Measurements from ENCODE around the gene SELENOO. TPM values are rescaled to one million over a fixed set of nuclear protein-coding genes. Genes with fewer than 3 reads are reported as not detected.

SELENOO gene
- total RNA-seq, 1 experiment from 2014 or later, result 19.0 TPM

DNA sequence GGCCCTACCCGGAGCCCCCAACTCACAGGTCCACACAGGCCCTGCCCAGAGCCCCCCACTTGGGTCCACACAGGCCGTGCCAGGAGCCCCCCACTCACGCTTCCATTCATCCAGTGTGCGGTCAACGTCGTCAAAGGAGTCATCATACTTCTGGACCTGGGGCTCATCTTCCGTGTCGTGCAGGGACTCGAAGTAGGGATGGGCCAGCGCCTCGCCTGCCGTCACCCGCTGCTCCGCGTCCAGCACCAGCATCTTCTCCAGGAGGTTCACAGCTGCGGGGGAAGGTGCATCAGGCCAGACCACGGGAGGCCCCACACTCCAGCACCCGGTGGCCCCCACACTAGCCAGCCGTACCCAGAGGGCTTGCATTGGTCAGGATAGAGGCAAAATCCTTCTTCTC is 54.3 kb downstream of the SELENOO start:
- H3K4me3 Mint-ChIP-seq, result no peak overlapping the region
- H2BK20ac ChIP-seq (ENCODE audit: low read depth, low read length, poor library complexity, severe bottlenecking), result no peak overlapping the region
- no peak overlapping the region for H3K4me2 ChIP-seq (ENCODE audit: insufficient read depth, insufficient read length, low read length)
- H4K91ac ChIP-seq (ENCODE audit: insufficient read length, low read depth, low read length), result no peak overlapping the region
- no peak overlapping the region for H3K27ac Mint-ChIP-seq
- no peak overlapping the region for H4K5ac ChIP-seq (ENCODE audit: insufficient read length, low read depth, low read length)
- H2AFZ ChIP-seq (ENCODE audit: low read length), result no peak overlapping the region
- H3K27me3 ChIP-seq (ENCODE audit: insufficient read depth, low read length), result no peaks in the 10 kb centered on the region
- H3K36me3 Mint-ChIP-seq (ENCODE audit: insufficient read depth in 1 of 3, low read depth in 3 of 3), result peaks cover 0 to 3% (median 0%) of the 10 kb centered on the region in 3 experiments; a peak in 2 of 7 replicates
- H4K20me1 ChIP-seq (ENCODE audit: control insufficient read depth, insufficient read depth, insufficient read length), result no peaks in the 10 kb centered on the region
- no peak overlapping the region for H3K18ac ChIP-seq (ENCODE audit: insufficient read length, low read depth, low read length)
- no peaks in the 10 kb centered on the region for H3K9me3 ChIP-seq (ENCODE audit: control insufficient read depth, low read depth, low read length)
- no peak overlapping the region for H2BK15ac ChIP-seq (ENCODE audit: low read depth, low read length)
- no peaks in the 10 kb centered on the region; a peak in 1 of 5 replicates for H3K9me3 Mint-ChIP-seq
- no peak overlapping the region for H3K23ac ChIP-seq (ENCODE audit: insufficient read length, low read depth, low read length)
- WGBS (ENCODE audit: extremely low coverage, insufficient read length, low lambda C conversion rate), result no CpG with 5 or more reads among the region's 19 CpGs
- no peak overlapping the region for H2BK120ac ChIP-seq (ENCODE audit: low read depth, low read length, poor library complexity, severe bottlenecking)
- H3K79me1 ChIP-seq (ENCODE audit: insufficient read depth, low read depth, low read length, poor library complexity, severe bottlenecking), result no peaks in the 10 kb centered on the region
- H3K27me3 Mint-ChIP-seq (ENCODE audit: low read depth), result peaks cover 8% of the 10 kb centered on the region
- no peak for DNase-seq
- no peak overlapping the region for H3K9ac ChIP-seq (ENCODE audit: extremely low read depth, insufficient read length, low read length)
- no peak overlapping the region for H3K27ac ChIP-seq (ENCODE audit: insufficient read length, low read depth, low read length)
- no peak overlapping the region for H2AK5ac ChIP-seq (ENCODE audit: insufficient read length, low read length)
- no peak overlapping the region for H3K14ac ChIP-seq (ENCODE audit: insufficient read depth, low read length)
- no peaks in the 10 kb centered on the region for H3K4me1 ChIP-seq (ENCODE audit: insufficient read depth, low read length)
- H2BK5ac ChIP-seq (ENCODE audit: insufficient read length, low read length), result no peak overlapping the region
- TF ChIP-seq, protein P1, sequence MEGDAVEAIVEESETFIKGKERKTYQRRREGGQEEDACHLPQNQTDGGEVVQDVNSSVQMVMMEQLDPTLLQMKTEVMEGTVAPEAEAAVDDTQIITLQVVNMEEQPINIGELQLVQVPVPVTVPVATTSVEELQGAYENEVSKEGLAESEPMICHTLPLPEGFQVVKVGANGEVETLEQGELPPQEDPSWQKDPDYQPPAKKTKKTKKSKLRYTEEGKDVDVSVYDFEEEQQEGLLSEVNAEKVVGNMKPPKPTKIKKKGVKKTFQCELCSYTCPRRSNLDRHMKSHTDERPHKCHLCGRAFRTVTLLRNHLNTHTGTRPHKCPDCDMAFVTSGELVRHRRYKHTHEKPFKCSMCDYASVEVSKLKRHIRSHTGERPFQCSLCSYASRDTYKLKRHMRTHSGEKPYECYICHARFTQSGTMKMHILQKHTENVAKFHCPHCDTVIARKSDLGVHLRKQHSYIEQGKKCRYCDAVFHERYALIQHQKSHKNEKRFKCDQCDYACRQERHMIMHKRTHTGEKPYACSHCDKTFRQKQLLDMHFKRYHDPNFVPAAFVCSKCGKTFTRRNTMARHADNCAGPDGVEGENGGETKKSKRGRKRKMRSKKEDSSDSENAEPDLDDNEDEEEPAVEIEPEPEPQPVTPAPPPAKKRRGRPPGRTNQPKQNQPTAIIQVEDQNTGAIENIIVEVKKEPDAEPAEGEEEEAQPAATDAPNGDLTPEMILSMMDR (conservative IDR thresholded peaks at IDR 0.05), result no peak
- H3K79me2 ChIP-seq (ENCODE audit: insufficient read depth, low read length), result no peaks in the 10 kb centered on the region
- peaks cover 15% of the 10 kb centered on the region for H3K23me2 ChIP-seq (ENCODE audit: insufficient read length, low read depth, low read length, poor library complexity, severe bottlenecking)
- no peak overlapping the region for H3T11ph ChIP-seq (ENCODE audit: low read length)
- peaks cover 3 to 8% of the 10 kb centered on the region in 2 experiments; a peak in 3 of 4 replicates for H3K4me1 Mint-ChIP-seq
- H3K56ac ChIP-seq (ENCODE audit: insufficient read length, low read depth, low read length), result no peak overlapping the region
- H2BK12ac ChIP-seq (ENCODE audit: insufficient read length, low read depth, low read length), result no peak overlapping the region
- no peak overlapping the region for H4K8ac ChIP-seq (replicated peaks; ENCODE audit: insufficient read length, low read depth, low read length)
- H3K4ac ChIP-seq (ENCODE audit: low read depth, low read length), result no peak overlapping the region

Data from H9 (cell line).